Hepatocyte (in vitro differentiated cells): ENCODE data around the gene RABEP2. TPM values are rescaled to one million over a fixed set of nuclear protein-coding genes. Genes with fewer than 3 reads are reported as not detected.

ENCODE experiments used
- DNase-seq: peaks from one replicate; pipeline ENCODE4 v3.0.0-alpha.2; 2016; ENCODE audit warnings: low spot score
- H2AFZ ChIP-seq: fragments of 200-600 bp; sonication (generic); 2 replicates; pipeline ENCODE4 v1.6.0; 2016; ENCODE audit warnings: antibody characterized with exemption, mild to moderate bottlenecking
- H3K27ac ChIP-seq: fragments of 200-600 bp; sonication (generic); 2 replicates; pipeline ENCODE4 v1.5.1; 2016; ENCODE audit warnings: mild to moderate bottlenecking
- H3K27me3 ChIP-seq: fragments of 200-600 bp; sonication (generic); 2 replicates; pipeline ENCODE4 v1.6.1; 2016
- H3K36me3 ChIP-seq: fragments of 200-600 bp; sonication (generic); replicated peaks from 2 replicates; pipeline ENCODE4 v1.5.1; 2016; ENCODE audit warnings: low read depth; ENCODE audit not compliant: insufficient read depth
- H3K4me1 ChIP-seq: fragments of 200-600 bp; sonication (generic); 2 replicates; pipeline ENCODE4 v1.5.1; 2016; ENCODE audit warnings: mild to moderate bottlenecking, moderate library complexity; ENCODE audit not compliant: insufficient read depth
- H3K4me2 ChIP-seq: fragments of 200-600 bp; sonication (generic); 2 replicates; pipeline ENCODE4 v1.6.0; 2016
- H3K4me3 ChIP-seq: fragments of 200-600 bp; sonication (generic); 2 replicates; pipeline ENCODE4 v1.5.1; 2016; ENCODE audit warnings: mild to moderate bottlenecking
- H3K79me2 ChIP-seq: fragments of 200-600 bp; sonication (generic); 2 replicates; pipeline ENCODE4 v1.6.0; 2017; ENCODE audit warnings: mild to moderate bottlenecking
- H3K9me2 ChIP-seq: fragments of 200-600 bp; sonication (generic); replicated peaks from 2 replicates; pipeline ENCODE4 v1.6.0; 2017; ENCODE audit warnings: mild to moderate bottlenecking; ENCODE audit not compliant: insufficient read depth
- H3K9me3 ChIP-seq: fragments of 200-600 bp; sonication (generic); 2 replicates; pipeline ENCODE4 v1.5.1; 2016; ENCODE audit warnings: low read depth, mild to moderate bottlenecking
- H4K20me1 ChIP-seq: fragments of 200-600 bp; sonication (generic); 2 replicates; pipeline ENCODE4 v1.6.0; 2016; ENCODE audit warnings: mild to moderate bottlenecking; ENCODE audit not compliant: insufficient read depth, poor library complexity, severe bottlenecking
- CTCF ChIP-seq: fragments of 200-600 bp; sonication (generic); IDR thresholded peaks from 2 replicates; pipeline ENCODE4 v1.5.1; 2016; ENCODE audit warnings: antibody characterized with exemption, mild to moderate bottlenecking; ENCODE audit not compliant: poor library complexity
- EZH2 ChIP-seq: fragments of 200-600 bp; sonication (generic); IDR thresholded peaks from 2 replicates; pipeline ENCODE4 v1.6.1; 2016; ENCODE audit warnings: antibody characterized with exemption, mild to moderate bottlenecking, borderline replicate concordance
- EZH2phosphoT487 ChIP-seq: fragments of 200-600 bp; sonication (generic); IDR thresholded peaks from one replicate; pipeline ENCODE4 v1.6.1; 2018; ENCODE audit warnings: antibody characterized with exemption, mild to moderate bottlenecking, low read depth, moderate library complexity; ENCODE audit not compliant: unreplicated experiment, severe bottlenecking
- WGBS: methylation state at CpG from one replicate; pipeline ENCODE4 v1.1.6; 2016; ENCODE audit warnings: low lambda C conversion rate; ENCODE audit errors: missing lambda C conversion rate; 5-methylcytosine and 5-hydroxymethylcytosine counted together
- polyA plus RNA-seq: library from polyadenylated mRNA; unstranded; fragments of >200 nt; fragmentation: Nextera tagmentation; extraction: Ambion mirVana; gene quantifications from 2 replicates; pipeline ENCODE4 v1.2.1, GENCODE V29; 2016
- total RNA-seq: library from RNA; depleted of rRNA; stranded (reverse); fragments of >200 nt; gene quantifications from 2 replicates; pipeline ENCODE4 v1.2.3, GENCODE V29; 2014

Gene RABEP2
- total and polyA plus RNA-seq, 2 experiments from 2014 or later: 30.3 to 37.2 TPM

GRCh38 chr16:28865001-28865688 lies 59.9 kb downstream of the RABEP2 start:
- Histone ChIP-seq H3K4me1 (peaks cover 13% of the 10 kb centered on the region), H3K9me3 (no peaks in the 10 kb centered on the region), H3K4me3 (peak overlapping the region; percentile 10), H3K4me2 (peak overlapping the region; percentile 93), H4K20me1 (peaks cover 9% of the 10 kb centered on the region), H3K36me3 (no peaks in the 10 kb centered on the region), H3K79me2 (peaks cover 43% of the 10 kb centered on the region), H3K9me2 (no peaks in the 10 kb centered on the region), H2AFZ (no peak overlapping the region), H3K27ac (peak overlapping the region; percentile 97), H3K27me3 (no peaks in the 10 kb centered on the region)
- 87% methylated on average over 12 of the region's 12 CpGs for WGBS
- TF ChIP-seq CTCF (no peak), EZH2 (no peak), EZH2phosphoT487 (no peak)
- DNase-seq: no peak

GRCh38 chr16:28863929-28864793 lies 60.9 kb downstream of the RABEP2 start:
- H2AFZ ChIP-seq: peak overlapping the region; percentile 93

GRCh38 chr16:28859326-28859725 lies 65.7 kb downstream of the RABEP2 start:
- 80% methylated on average over 4 of the region's 4 CpGs for WGBS
- Histone ChIP-seq H3K9me3 (no peaks in the 10 kb centered on the region), H3K27ac (no peak overlapping the region), H2AFZ (no peak overlapping the region), H3K4me1 (peaks cover 4% of the 10 kb centered on the region), H3K79me2 (peaks cover 17% of the 10 kb centered on the region), H3K4me3 (no peak overlapping the region), H3K9me2 (no peaks in the 10 kb centered on the region), H4K20me1 (no peaks in the 10 kb centered on the region), H3K36me3 (no peaks in the 10 kb centered on the region), H3K27me3 (no peaks in the 10 kb centered on the region), H3K4me2 (no peak overlapping the region)
- DNase-seq: no peak
- TF ChIP-seq EZH2phosphoT487: no peak
- TF ChIP-seq EZH2: no peak
- TF ChIP-seq CTCF: no peak

More at GRCh38 chr16:28863929-28864793, 60.9 kb downstream of the RABEP2 start:
- peak overlapping the region; percentile 78 for H3K4me3 ChIP-seq
- H3K27me3 ChIP-seq: no peaks in the 10 kb centered on the region
- no peaks in the 10 kb centered on the region for H3K9me3 ChIP-seq
- TF ChIP-seq EZH2 (no peak), EZH2phosphoT487 (no peak), CTCF (no peak)
- peaks cover 43% of the 10 kb centered on the region for H3K79me2 ChIP-seq
- peaks cover 13% of the 10 kb centered on the region for H3K4me1 ChIP-seq
- 7% methylated on average over 21 of the region's 42 CpGs for WGBS
- peak; percentile 60 for DNase-seq
- peak overlapping the region; percentile 97 for H3K27ac ChIP-seq
- peaks cover 9% of the 10 kb centered on the region for H4K20me1 ChIP-seq
- peak overlapping the region; percentile 93 for H3K4me2 ChIP-seq
- no peaks in the 10 kb centered on the region for H3K9me2 ChIP-seq
- no peaks in the 10 kb centered on the region for H3K36me3 ChIP-seq
